ENCODE results near the gene WNT7B.

Gene WNT7B

GRCh38 chr22:45977003-45977411 lies at the start of gene WNT7B:
WNT7B (minus strand) TSS chr22:45977162; CDS start chr22:45976754, 408 bp downstream.
- TF ChIP-seq CTCF (IDR thresholded peaks at IDR 0.05), result no peak
- TF ChIP-seq ZFX (IDR thresholded peaks at IDR 0.05; ENCODE audit: borderline replicate concordance), result no peak
- H3K27ac ChIP-seq, result peak within 1 kb of the TSS; percentile 53

- no peak for TF ChIP-seq ZFX (IDR thresholded peaks at IDR 0.05; ENCODE audit: borderline replicate concordance)
- TF ChIP-seq CTCF (IDR thresholded peaks at IDR 0.05), result no peak
- H3K27ac ChIP-seq, result peak overlapping the region; percentile 54
Measured at GRCh38 chr22:46025973-46026898, 49.3 kb upstream of the WNT7B start.

- TF ChIP-seq ZFX (IDR thresholded peaks at IDR 0.05; ENCODE audit: borderline replicate concordance), result no peak
- no peak for TF ChIP-seq CTCF (IDR thresholded peaks at IDR 0.05)
- H3K27ac ChIP-seq, result no peak overlapping the region
Measured at GRCh38 chr22:46025225-46025972, 48.4 kb upstream of the WNT7B start.

- no peak overlapping the region for H3K27ac ChIP-seq
Measured at GRCh38 chr22:46024136-46024840, 47.3 kb upstream of the WNT7B start.

GRCh38 chr22:46023558-46023981 lies 46.6 kb upstream of the WNT7B start:
- TF ChIP-seq CTCF (IDR thresholded peaks at IDR 0.05), result no peak
- no peak for TF ChIP-seq ZFX (IDR thresholded peaks at IDR 0.05; ENCODE audit: borderline replicate concordance)
- H3K27ac ChIP-seq, result no peak overlapping the region

More at GRCh38 chr22:46024136-46024840, 47.3 kb upstream of the WNT7B start:
- TF ChIP-seq CTCF (IDR thresholded peaks at IDR 0.05) (no peak), ZFX (IDR thresholded peaks at IDR 0.05; ENCODE audit: borderline replicate concordance) (no peak)

- no peak overlapping the region for H3K27ac ChIP-seq
- TF ChIP-seq ZFX (IDR thresholded peaks at IDR 0.05; ENCODE audit: borderline replicate concordance) (no peak), CTCF (IDR thresholded peaks at IDR 0.05) (no peak)
Measured at GRCh38 chr22:46022881-46023512, 46.0 kb upstream of the WNT7B start.
